ENCODE results near the gene GALNT12.

DNA sequence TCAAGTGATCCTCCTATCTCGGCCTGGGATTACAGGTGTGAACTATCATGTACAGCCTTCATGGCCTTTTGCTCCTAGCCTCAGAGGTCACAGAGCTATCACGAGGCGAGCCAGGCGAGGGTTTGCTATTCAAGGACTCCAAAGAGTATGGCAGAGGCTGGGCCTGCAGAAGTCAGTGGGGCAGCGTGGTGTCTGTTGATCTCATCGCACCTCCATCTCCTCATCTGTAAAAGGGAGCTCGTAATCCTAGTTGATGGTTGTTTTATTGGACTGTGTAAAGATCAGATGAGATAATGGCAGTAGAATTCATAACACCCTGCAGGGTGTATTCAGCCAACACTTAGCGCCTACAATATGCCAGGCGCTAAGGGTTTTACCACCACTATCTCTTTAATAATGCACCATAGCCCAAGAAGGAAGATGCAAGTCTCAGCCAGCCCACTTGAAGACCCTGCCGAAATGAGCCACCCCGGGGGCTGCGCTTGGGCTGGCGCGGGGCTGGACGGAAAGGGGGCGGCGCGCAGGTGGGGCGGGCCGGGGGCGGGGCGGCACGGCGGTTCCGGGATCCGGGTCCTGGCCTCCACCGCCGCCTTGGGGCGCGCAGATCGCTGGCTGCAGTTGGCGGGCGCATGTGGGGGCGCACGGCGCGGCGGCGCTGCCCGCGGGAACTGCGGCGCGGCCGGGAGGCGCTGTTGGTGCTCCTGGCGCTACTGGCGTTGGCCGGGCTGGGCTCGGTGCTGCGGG is at the start of gene GALNT12:
- TF ChIP-seq, protein P1, sequence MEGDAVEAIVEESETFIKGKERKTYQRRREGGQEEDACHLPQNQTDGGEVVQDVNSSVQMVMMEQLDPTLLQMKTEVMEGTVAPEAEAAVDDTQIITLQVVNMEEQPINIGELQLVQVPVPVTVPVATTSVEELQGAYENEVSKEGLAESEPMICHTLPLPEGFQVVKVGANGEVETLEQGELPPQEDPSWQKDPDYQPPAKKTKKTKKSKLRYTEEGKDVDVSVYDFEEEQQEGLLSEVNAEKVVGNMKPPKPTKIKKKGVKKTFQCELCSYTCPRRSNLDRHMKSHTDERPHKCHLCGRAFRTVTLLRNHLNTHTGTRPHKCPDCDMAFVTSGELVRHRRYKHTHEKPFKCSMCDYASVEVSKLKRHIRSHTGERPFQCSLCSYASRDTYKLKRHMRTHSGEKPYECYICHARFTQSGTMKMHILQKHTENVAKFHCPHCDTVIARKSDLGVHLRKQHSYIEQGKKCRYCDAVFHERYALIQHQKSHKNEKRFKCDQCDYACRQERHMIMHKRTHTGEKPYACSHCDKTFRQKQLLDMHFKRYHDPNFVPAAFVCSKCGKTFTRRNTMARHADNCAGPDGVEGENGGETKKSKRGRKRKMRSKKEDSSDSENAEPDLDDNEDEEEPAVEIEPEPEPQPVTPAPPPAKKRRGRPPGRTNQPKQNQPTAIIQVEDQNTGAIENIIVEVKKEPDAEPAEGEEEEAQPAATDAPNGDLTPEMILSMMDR (IDR thresholded peaks at IDR 0.05; ENCODE audit: poor library complexity) = no peak
- no peak for TF ChIP-seq EZH2 (IDR thresholded peaks at IDR 0.05; ENCODE audit: borderline replicate concordance)
- TF ChIP-seq EZH2phosphoT487 (IDR thresholded peaks at IDR 0.05; ENCODE audit: low read depth, severe bottlenecking, unreplicated experiment) = no peak

Data from hepatocyte (in vitro differentiated cells).